Subcutaneous adipose tissue (tissue), 4 donors: ENCODE results near the gene LY6G6C. TPM values are rescaled to one million over a fixed set of nuclear protein-coding genes. Genes with fewer than 3 reads are reported as not detected.

Source experiments
- CTCF ChIP-seq: fragments of 450-650 bp; IDR thresholded peaks from one replicate; pipeline ENCODE4 v1.5.1; 2016; ENCODE audit warnings: low read depth, mild to moderate bottlenecking, control low read depth, antibody characterized with exemption, moderate library complexity
- total RNA-seq, 4 donors: library from RNA; depleted of rRNA; stranded (reverse); fragments of >200 nt; gene quantifications; one replicate each; pipeline ENCODE4 v1.1.0, GENCODE V29; 2016

Gene LY6G6C
- total RNA-seq, 4 donors from 2014 or later = not detected

GRCh38 chr6:31728767-31729514, 7.4 kb upstream of the LY6G6C start, which contains the start of gene DDAH2:
DDAH2 (minus strand) TSS chr6:31729299; CDS start chr6:31729161, 138 bp downstream.
- TF ChIP-seq CTCF = no peak

- no peak for TF ChIP-seq CTCF
Measured at GRCh38 chr6:31727717-31728671, 6.4 kb upstream of the LY6G6C start.

GRCh38 chr6:31727034-31727716, 5.6 kb upstream of the LY6G6C start:
- TF ChIP-seq CTCF = no peak

GRCh38 chr6:31725502-31726350, 4.2 kb upstream of the LY6G6C start:
- TF ChIP-seq CTCF = no peak

GRCh38 chr6:31723980-31724691, 2.6 kb upstream of the LY6G6C start:
- TF ChIP-seq CTCF = no peak

GRCh38 chr6:31723245-31723979, 1.9 kb upstream of the LY6G6C start, which contains the start of gene MPIG6B:
MPIG6B (plus strand) TSS chr6:31723373; CDS start chr6:31723384, 11 bp downstream.
- TF ChIP-seq CTCF = no peak
